ENCODE measurements around the gene TLE4. TPM values are rescaled to one million over a fixed set of nuclear protein-coding genes. Genes with fewer than 3 reads are reported as not detected.

Gene TLE4
- total RNA-seq, 4 donors from 2014 or later: 30.1 to 32.9 (median 30.7) TPM

GRCh38 chr9:79705704-79706103, 133.9 kb downstream of the TLE4 start:
- DNase-seq (ENCODE audit: low spot score) (no peak), ATAC-seq (ENCODE audit: low FRiP score) (no peak)
- TF ChIP-seq CTCF (IDR thresholded peaks at IDR 0.05): no peak

GRCh38 chr9:79706512-79706911, 134.7 kb downstream of the TLE4 start:
- no peak for TF ChIP-seq CTCF (IDR thresholded peaks at IDR 0.05)
- ATAC-seq (ENCODE audit: low FRiP score): no peak
- no peak for DNase-seq (ENCODE audit: low spot score)

DNA sequence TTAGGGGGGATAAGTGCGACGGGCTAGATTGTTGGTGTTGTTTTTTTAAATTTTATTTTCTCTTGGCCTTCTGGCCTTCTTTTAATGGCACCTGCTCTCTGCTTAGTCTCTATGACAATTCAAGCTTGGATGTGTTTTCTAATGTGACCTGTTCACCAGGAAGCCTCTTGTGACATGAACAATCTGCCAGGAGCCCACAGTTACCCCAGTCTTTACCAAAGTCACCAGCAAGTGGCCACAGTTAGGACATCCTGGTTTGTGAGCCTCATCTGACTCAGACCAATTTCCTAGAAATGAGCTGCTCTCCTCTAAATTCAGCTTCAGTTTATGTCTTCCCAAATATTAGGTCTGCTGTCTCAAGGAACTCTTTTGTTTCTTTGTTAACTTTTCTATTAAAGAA, 135.8 kb downstream of the TLE4 start:
- ATAC-seq (ENCODE audit: low FRiP score): no peak
- TF ChIP-seq CTCF (IDR thresholded peaks at IDR 0.05): no peak
- no peak for DNase-seq (ENCODE audit: low spot score)

GRCh38 chr9:79708541-79708940, 136.8 kb downstream of the TLE4 start:
- no peak for TF ChIP-seq CTCF (IDR thresholded peaks at IDR 0.05)
- DNase-seq (ENCODE audit: low spot score) (no peak), ATAC-seq (ENCODE audit: low FRiP score) (no peak)

GRCh38 chr9:79709743-79710674, 138.2 kb downstream of the TLE4 start:
- no peak for ATAC-seq (ENCODE audit: low FRiP score)
- TF ChIP-seq CTCF (IDR thresholded peaks at IDR 0.05): no peak
- no peak for DNase-seq (ENCODE audit: low spot score)

DNA sequence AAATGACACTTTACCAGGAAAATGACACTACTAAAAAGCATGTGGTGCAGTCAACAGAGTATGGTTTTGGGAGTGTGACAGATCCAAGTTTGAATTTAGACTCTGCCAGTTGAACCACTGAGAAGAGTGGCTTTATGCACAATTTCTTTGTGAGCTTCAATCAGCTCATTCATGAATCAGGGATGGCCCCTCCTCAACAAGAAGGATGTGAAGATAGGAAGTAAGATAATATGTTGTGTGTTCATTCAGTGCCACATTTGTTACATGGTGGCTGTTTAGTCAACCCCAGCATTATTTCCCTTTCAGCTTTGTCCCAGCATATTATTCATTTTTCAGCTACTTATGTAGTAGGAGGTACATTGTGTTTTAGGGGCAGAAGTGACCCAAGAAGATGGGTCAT, 140.1 kb downstream of the TLE4 start:
- no peak for TF ChIP-seq CTCF (IDR thresholded peaks at IDR 0.05)
- DNase-seq (ENCODE audit: low spot score) (no peak), ATAC-seq (ENCODE audit: low FRiP score) (no peak)

DNA sequence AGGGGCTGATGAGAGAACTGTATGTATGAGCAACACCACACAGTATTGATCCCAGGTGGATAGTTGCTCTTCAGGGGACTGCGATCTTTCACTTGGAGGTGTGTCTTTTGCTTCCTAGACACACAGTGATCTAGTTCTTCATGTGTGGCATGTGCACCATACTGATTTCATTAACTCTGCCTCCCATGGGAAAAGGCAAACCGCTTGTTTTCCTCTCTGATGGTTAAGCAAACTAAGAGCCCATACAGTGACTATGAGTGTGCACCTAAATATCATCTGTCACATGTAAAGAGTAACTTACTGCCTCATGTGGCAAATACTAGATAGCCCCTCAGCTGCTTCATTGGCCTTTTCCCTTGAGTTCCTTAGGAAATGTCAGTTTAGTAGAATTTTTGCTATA, 147.3 kb downstream of the TLE4 start:
- no peak for TF ChIP-seq CTCF (IDR thresholded peaks at IDR 0.05)
- ATAC-seq (ENCODE audit: low FRiP score) (no peak), DNase-seq (ENCODE audit: low spot score) (no peak)
